Activated T-cell treated with anti-CD3 and anti-CD28 coated beads, Interleukin-2, amount 50 U/mL, for 48 hours (primary cell): ENCODE data around the gene C5.

Experiments
- DNase-seq, 2 experiments: peaks; one replicate each; pipeline ENCODE4 v3.0.0-alpha.2; 2020

Gene C5

GRCh38 chr9:120904061-120904977, 145.8 kb downstream of the C5 start:
- DNase-seq: peak in 1 of 2 experiments; percentile 41

GRCh38 chr9:120902569-120903535, 147.2 kb downstream of the C5 start:
- DNase-seq: no peak
